DND-41 (cell line): ENCODE results near the gene CHPF.

Experiments
- ATAC-seq: fragments of 200-7000 bp; cut with Tn5 transposase; 3 replicates; pipeline ENCODE4 v1.9.1; 2021; ENCODE audit warnings: low read depth; ENCODE audit not compliant: insufficient read depth
- DNase-seq: peaks from one replicate; pipeline ENCODE4 v3.0.0-alpha.2; 2020
- H2AFZ ChIP-seq: 2 replicates; pipeline ENCODE4 v1.6.0; 2012; ENCODE audit warnings: low read depth, low read length
- H3K27ac ChIP-seq: 2 replicates; pipeline ENCODE4 v1.5.1; 2012; ENCODE audit warnings: low read length, inconsistent platforms
- H3K27me3 ChIP-seq: fragments of 200-600 bp; sonication (generic); 2 replicates; pipeline ENCODE4 v1.6.0; 2012; ENCODE audit warnings: low read length, mild to moderate bottlenecking, inconsistent platforms; ENCODE audit not compliant: insufficient read depth, poor library complexity
- H3K36me3 ChIP-seq: 2 replicates; pipeline ENCODE4 v1.5.1; 2012; ENCODE audit warnings: low read length, inconsistent platforms; ENCODE audit not compliant: insufficient read depth
- H3K4me1 ChIP-seq: 2 replicates; pipeline ENCODE4 v1.5.1; 2012; ENCODE audit warnings: mild to moderate bottlenecking, low read length; ENCODE audit not compliant: insufficient read depth
- H3K4me2 ChIP-seq: 2 replicates; pipeline ENCODE4 v1.6.0; 2012; ENCODE audit warnings: mild to moderate bottlenecking, moderate library complexity, low read length, inconsistent platforms; ENCODE audit not compliant: insufficient read depth
- H3K4me3 ChIP-seq, 2 experiments: fragments of 200-600 bp in 1 of 2; shearing (Covaris generic) in 1 of 2; 2 replicates each; pipeline ENCODE4 v1.5.1; 2012 to 2016; ENCODE audit warnings: inconsistent platforms in 2 of 2, low read length in 2 of 2, mild to moderate bottlenecking in 2 of 2, low read depth in 1 of 2, moderate library complexity in 1 of 2
- H3K79me2 ChIP-seq: 2 replicates; pipeline ENCODE4 v1.6.0; 2012; ENCODE audit warnings: low read length, inconsistent platforms; ENCODE audit not compliant: insufficient read depth
- H3K9ac ChIP-seq: 2 replicates; pipeline ENCODE4 v1.6.0; 2012; ENCODE audit warnings: low read depth, mild to moderate bottlenecking, inconsistent platforms, low read length, moderate library complexity
- H3K9me3 ChIP-seq: 2 replicates; pipeline ENCODE4 v1.5.1; 2012; ENCODE audit warnings: low read length, moderate library complexity, mild to moderate bottlenecking, inconsistent platforms; ENCODE audit not compliant: insufficient read depth, severe bottlenecking
- H4K20me1 ChIP-seq: 2 replicates; pipeline ENCODE4 v1.6.0; 2012; ENCODE audit warnings: low read length; ENCODE audit not compliant: insufficient read depth
- CTCF ChIP-seq: IDR thresholded peaks from 2 replicates; pipeline ENCODE4 v1.5.1; 2012; ENCODE audit warnings: borderline replicate concordance, low read length, moderate library complexity, mild to moderate bottlenecking; ENCODE audit not compliant: poor library complexity, severe bottlenecking; ENCODE audit errors: extremely low read depth
- EZH2 ChIP-seq: IDR thresholded peaks from 3 replicates; pipeline ENCODE4 v1.6.1; 2012; ENCODE audit warnings: borderline replicate concordance, low read depth, mild to moderate bottlenecking, moderate library complexity, low read length, inconsistent platforms; ENCODE audit not compliant: severe bottlenecking

CHPF gene

GRCh38 chr2:219507581-219508443, 35.8 kb downstream of the CHPF start:
- DNase-seq: no peak
- no peak for ATAC-seq
- Histone ChIP-seq H3K9ac (no peak overlapping the region), H3K4me2 (no peak overlapping the region), H3K79me2 (no peaks in the 10 kb centered on the region), H3K27me3 (peaks cover 11% of the 10 kb centered on the region), H3K9me3 (no peaks in the 10 kb centered on the region), H3K36me3 (peaks cover 25% of the 10 kb centered on the region), H3K4me1 (peaks cover 5% of the 10 kb centered on the region; the same call in 1 of the 2 replicates), H3K27ac (no peak overlapping the region), H3K4me3 (no peak overlapping the region), H4K20me1 (no peaks in the 10 kb centered on the region; the same call in 1 of the 2 replicates), H2AFZ (no peak overlapping the region)
- TF ChIP-seq EZH2 (no peak), CTCF (no peak)

GRCh38 chr2:219506802-219507526, 36.6 kb downstream of the CHPF start:
- Histone ChIP-seq H3K4me3 (no peak overlapping the region), H3K4me1 (peaks cover 5% of the 10 kb centered on the region; the same call in 1 of the 2 replicates), H3K9me3 (no peaks in the 10 kb centered on the region), H3K27ac (no peak overlapping the region), H3K36me3 (peaks cover 25% of the 10 kb centered on the region), H4K20me1 (no peaks in the 10 kb centered on the region), H3K9ac (no peak overlapping the region), H3K27me3 (peaks cover 3% of the 10 kb centered on the region), H2AFZ (no peak overlapping the region), H3K79me2 (no peaks in the 10 kb centered on the region), H3K4me2 (no peak overlapping the region)
- ATAC-seq (no peak), DNase-seq (no peak)
- no peak for TF ChIP-seq EZH2
- no peak for TF ChIP-seq CTCF

DNA sequence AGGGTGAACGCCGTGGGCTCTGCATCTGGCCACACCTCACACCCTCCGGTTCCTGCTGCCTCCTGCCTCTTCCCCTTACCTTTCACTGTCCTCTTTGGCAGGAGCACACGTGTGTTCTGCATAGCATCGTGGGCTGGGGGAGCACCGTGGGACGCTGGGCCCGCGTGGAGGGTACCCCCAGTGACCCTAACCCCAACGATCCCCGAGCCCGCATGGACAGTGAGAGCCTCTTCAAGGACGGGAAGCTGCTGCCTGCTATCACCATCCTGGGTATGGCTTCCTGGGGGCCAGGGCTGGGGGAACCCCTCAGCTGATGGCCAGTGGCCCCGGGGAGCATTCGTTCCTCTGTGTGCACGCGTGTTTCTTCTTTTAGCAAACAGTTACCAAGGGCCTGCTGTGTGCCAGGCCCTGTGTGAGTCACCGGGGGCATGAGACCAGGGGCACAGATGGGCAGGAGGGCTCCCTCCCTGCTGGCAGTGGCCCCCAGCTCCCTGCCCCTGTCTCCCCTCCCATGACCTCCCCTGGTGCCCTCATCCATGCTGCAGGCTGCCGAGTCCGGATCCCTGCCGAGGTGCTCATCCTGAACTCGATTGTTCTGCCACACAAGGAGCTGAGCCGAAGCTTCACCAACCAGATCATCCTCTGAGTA, 37.3 kb downstream of the CHPF start:
- no peak for ATAC-seq
- Histone ChIP-seq H3K79me2 (no peaks in the 10 kb centered on the region), H3K9me3 (no peaks in the 10 kb centered on the region), H3K27ac (no peak overlapping the region), H3K9ac (no peak overlapping the region), H4K20me1 (no peaks in the 10 kb centered on the region), H3K4me2 (no peak overlapping the region), H3K36me3 (peaks cover 25% of the 10 kb centered on the region), H2AFZ (no peak overlapping the region), H3K4me3 (no peak overlapping the region), H3K27me3 (no peaks in the 10 kb centered on the region), H3K4me1 (peaks cover 5% of the 10 kb centered on the region; the same call in 1 of the 2 replicates)
- no peak for DNase-seq
- TF ChIP-seq CTCF (no peak), EZH2 (no peak)
